ENCODE data around the gene CLUH.
"Not testable (repeated sequence)": the region's sequence is repeated elsewhere in the genome, so short reads cannot be mapped to it uniquely, and the experiment has no call there.

Gene CLUH

DNA sequence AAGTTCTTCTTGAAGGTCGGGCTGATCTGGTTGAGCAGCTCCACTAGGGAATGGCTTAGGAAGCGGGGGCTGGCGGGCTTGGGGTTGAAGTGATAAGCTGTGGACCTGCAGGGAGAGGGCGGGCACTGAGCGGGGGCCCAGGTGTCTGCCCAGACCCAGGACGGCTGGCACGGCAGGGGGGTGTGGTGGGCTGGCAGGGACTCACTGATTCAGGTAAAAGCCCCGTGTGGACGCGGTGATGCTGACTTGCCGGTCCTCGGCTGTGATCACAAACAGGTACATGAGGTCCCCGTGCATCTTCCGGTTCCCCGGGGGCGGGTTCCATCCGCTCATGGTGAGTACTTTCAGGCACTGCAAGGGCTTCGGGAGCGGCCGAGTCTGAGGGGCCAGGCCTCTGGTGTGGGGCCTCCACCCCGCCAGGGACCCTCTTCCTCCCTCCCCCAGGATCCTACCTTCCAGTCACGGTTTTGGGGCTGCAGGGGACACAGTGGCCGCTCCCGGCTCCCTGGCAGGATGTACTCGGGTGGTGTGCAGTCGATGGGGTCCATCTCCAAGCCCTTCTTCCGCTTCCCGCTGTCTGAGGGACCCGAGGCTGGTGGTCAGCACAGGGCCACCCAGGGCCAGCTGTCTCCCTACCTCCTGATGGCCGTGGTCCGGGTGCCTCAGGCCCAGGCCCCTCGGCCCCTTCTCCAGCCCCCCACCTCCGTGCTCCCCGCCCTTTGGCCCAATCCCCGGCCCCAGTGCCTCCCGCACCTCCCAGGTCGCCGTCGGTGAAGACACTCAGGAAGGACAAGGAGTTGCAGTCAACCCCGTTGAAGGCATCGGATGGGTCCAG is 10.2 kb downstream of the CLUH start:
- no peak for DNase-seq

DNA sequence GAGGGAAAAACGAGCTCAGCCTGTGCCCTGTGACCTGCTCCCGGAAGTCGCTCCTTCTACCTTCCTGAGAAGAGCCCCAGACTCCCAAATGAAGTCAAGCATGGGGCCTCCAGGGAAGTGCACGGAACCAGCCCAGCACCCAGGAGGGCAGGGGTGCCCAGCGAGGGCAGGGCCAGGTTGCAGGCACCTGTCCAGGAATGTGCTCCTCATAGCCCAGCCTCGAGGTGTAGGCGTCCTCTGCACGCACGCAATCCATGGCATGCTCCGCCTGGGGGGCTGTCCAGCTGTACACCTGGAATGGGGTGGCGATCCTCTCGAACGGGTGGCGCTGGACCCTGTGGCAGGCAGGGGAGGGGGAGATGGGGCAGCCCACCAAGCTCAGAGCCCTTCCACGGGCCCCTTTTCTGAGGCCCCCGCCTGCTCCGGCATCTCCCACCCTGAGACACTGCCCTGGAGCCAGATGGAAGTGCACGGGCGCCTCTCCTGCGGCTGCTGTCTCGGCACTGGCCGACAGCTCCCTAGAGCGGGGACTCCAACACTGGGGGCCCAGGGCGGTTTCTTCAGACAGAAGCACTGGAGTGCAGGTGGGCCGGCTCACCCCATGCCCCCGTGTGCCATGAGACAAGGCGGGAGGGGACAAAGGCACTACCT is 10.9 kb downstream of the CLUH start:
- no peak for DNase-seq

DNA sequence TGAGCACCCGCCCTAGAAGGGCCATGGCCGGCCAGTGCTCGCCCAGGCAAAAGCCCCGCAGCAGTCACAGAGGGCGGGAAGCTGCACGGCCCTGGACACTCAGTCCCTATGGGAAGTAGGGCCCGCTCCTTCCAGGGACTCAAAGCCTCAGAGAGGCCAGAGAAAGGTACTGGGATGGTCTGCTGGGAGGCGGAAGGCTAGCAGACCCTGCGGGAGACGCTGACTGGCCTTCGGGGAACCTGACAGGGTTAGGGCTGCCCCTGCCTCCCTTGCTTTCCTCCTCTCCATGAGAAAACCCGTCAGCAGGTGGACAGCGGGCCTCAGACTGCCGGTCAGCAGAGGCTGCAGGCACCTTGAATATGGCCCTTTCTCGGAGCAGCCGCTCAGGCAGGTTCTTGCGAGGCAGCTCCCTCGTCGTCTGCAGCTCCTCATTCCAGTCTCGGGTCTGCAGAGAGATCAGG is 11.5 kb downstream of the CLUH start:
- DNase-seq, result no peak

DNA sequence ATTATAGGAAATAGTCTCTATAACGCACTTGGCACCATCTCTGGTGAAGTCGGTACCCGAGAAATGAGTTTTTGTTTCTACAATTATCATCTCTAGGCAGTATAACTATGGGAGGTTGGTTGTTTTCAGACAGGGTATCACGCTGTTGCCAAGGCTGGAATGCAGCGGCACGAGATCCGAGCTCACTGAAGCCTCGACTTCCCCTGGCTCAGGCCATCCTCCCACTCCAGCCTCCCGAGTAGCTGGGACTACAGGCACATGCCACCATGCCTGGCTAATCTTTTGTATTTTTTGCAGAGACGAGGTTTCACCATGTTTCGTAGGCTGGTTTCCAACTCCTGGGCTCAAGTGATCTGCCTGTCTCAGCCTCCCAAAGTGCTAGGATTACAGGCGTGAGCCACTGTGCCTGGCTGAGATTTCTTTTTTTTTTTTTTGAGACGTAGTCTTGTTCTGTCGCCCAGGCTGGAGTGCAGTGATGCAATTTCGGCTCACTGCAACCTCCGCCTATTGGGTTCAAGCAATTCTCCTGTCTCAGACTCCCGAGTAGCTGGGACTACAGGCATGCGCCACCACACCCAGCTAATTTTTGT is 12.3 kb downstream of the CLUH start:
- DNase-seq, result not testable (repeated sequence)

DNA sequence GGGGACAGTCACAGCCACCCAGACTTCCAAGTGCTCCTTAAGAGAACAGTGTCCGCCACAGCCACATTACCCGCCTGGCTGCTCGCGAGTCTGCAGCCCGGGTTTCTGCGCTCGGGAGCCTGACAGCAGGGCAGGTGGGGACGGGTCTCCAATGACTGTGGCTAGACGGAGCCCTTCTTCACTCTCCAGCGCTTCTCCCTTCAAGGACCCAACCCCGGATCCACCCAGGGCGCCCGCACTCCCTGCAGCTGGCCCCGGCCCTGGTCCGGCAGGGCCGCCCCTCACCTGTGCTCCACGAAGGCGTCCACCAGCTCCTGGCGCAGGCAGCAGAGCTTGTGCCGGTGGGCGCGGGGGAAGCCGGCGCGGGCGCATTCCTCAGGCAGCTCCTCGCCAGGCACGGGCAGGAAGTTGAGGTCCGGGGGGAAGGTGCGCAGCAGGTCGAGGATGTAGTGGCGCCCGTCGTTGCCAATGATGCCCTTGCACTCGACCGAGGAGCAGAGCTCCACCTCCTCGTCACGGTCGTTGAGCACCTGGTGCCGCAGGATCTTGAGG is 13.9 kb downstream of the CLUH start:
- DNase-seq, result no peak

DNA sequence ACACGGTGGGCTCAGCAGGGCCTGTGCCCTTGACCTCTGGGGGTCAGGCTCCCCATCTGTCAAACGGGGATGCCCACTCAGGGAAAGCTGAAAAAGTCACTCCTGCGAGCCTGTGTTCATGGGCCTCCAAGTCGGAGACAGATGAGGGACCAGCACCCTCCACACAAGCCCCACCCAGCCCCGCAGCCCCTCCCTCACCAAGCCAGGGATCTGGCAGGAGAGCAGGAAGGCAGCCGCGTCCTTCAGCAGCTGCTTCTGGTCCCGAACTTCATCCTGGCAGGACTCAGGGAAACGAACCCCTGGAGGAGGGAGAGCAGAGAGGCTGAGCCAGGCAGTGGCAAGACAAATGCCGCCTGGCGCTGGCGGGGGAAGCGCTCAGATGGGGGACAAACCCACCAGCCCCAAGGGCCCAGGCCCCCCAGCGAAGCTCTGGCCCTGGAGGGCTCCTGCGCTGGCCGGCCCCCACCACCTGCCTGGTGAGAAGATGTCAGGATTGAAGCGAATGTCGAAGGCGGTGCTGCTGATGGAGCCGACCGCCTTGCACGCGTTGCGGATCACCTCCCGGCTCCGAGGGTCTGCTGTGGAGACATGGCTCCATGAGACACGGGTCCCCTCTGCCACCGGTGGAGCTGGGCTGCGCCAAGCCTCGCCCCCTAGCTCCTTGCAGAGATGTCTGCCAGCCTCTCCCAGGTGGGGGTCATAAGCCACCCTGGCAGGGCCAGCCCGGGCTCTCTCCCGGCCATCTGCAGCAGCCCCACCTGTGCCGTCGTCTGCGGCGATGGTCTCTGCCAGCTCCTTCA is 15.4 kb downstream of the CLUH start:
- DNase-seq, result no peak

DNA sequence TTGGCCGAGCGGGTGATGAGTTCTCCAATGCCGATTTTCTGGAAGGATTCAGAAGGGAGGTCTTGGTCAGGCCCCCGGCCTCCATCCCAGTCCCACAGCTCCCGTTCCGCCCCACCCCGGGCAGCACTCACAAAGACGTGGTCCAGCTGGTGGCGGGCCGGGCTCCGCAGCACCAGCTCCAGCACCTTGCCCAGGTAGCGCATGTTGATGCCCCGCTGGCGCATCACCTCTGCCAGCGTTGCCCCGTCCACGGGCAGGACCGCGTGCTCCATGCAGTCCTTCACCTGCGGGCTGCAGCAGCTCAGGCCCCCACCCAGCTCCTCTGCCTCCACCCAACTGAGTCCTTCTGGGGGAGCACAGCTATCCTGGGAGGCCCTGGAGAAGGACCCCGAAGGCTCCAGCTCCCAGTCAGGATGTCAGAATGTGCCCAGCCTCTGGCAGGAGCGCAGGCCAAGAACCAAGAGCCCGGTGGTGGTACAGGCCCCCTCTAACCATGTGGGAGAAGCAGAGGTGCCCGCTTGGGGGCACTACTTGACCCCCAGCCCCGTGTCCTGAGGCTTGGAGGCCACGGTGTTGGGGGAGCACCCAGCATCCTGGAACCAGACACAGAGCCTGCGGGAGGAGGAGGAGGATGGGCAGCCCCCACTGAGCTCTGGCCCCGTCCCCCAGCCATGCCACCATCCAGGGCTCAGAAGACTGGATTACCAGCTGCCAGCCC is 16.2 kb downstream of the CLUH start:
- no peak for DNase-seq

DNA sequence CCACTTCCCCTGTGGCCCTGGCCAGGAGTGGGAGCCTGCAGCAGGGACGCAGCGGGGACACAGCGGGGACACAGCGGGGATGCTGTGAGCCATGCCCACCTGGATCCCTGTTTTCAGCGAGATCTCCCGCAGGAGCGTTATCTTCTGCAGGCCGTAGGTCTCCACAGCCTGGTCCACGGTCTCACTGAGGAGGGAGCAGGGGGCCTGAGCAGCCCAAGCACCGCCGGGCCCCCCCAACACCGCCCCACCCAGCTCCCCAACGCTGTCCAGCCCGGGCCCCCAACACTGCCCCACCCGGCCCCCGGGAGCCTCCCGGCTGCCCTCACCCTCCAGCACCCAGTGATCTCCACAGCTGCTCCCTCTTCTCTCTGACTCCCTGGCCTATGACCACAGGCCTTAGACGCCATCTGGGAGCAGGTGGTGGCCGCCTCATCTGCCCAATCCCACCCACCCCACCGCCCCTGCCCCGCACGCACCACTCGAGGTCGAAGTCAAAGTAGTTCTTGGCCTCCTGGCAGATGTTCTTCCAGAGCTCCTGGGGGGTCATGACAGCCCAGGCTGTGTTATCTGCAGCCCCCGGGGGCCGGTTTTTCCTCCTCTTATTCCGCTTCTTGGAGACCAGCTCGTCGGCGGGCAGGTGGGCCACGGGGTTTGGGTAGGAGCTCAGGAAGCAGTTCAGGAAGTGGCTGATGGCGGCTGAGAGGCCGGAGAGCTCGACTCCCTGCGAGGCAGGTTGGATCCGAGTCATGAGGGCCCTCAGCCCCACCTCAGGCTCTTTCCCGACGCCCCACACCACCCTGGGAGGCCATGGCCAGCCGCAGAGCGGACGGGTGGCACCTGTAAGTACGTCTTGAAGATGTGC is 17.0 kb downstream of the CLUH start:
- DNase-seq, result no peak

DNA sequence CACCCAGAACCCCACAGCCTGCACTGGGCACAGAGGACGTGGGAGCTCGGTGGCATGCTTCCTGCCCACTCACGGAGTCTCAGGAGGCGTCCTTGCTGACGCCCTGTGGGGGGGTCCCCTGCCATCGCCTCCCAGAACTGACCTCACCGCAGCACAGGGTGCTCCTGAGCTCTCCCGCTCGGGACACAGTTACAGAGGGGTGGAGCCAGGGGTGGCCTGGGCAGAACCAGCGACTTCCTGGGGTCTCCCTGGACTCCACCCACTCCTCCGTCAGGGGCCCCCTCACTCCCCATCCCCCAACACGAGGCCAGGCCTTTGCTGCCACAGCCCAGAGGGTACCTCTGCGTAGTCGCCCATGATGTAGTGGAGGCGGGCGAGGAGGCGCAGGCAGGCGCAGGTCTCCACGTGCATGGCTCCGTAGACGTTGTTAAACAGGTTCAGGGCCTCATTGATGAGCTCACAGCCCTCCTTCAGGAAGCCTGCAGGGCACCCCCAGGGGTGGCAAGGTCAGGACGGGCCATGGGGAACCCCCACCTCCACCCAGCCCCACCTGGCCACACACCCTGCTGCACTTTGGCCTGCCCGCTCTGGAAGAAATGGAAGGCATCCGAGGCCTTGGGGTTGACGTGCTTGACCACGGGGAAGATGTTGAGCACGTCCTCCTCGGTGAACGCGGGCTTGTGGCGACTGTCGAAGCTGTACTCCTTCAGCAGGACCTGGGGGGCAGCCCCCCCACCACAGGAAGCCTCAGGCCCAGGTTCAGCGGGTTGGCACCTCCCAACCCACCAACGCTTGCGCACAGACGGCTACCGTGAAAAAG is 17.8 kb downstream of the CLUH start:
- no peak for DNase-seq

DNA sequence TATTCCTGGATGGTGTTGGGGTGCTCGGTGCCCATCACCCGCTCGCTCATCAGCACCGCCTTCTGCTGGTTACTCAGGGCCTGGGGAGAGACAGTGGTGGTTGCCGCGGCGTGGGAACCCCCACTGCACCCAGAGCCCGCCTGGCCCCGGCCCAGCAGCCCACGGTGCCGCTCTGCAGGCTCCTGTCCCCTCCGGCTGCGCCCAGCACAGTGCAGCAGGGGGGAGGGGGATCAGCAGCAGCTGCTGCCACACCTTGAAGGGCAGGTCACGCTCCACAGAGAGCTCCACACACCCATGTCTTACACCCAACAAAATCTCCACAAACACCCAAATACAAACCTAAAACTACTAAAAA is 18.8 kb downstream of the CLUH start:
- no peak for DNase-seq

DNA sequence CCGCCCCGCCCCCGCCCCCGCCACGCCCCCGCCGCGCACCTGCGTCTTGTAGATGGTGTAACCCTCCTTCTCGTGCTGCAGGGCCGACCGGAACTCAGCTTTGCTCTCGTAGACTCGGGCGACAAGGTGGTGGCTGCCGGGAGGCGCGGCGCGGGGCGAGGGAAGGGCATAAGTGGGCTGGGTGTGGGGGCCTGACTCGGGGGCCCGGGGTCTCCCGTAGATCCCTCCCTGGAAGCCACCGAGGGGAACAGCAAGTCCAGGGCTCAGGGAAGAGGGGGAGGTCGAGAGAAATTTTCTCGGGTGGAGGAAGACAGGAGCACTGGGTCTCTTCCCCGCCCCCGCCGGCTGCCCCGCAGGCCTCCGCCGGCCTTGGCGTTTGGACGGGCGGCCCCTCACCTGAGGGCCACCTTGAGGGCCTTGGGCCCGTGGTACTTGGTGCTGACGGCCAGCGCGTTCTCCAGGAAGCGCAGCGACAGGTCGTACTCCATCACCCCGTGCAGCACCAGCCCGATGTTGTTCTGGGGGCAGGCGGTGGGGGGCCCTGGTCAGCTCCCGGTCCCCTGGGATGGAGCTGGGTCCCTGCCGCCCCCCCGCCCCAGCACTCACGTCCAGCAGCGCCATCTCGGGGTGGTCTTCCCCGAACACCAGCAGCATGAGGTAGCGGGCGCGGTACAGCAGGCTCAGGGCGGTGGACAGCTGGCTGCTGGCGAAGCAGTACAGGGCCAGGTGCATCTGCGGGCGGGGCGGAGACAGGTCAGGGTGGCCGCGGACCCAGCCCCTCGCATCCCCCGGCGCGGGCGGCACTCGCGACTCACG is 19.4 kb downstream of the CLUH start:
- no peak for DNase-seq

DNA sequence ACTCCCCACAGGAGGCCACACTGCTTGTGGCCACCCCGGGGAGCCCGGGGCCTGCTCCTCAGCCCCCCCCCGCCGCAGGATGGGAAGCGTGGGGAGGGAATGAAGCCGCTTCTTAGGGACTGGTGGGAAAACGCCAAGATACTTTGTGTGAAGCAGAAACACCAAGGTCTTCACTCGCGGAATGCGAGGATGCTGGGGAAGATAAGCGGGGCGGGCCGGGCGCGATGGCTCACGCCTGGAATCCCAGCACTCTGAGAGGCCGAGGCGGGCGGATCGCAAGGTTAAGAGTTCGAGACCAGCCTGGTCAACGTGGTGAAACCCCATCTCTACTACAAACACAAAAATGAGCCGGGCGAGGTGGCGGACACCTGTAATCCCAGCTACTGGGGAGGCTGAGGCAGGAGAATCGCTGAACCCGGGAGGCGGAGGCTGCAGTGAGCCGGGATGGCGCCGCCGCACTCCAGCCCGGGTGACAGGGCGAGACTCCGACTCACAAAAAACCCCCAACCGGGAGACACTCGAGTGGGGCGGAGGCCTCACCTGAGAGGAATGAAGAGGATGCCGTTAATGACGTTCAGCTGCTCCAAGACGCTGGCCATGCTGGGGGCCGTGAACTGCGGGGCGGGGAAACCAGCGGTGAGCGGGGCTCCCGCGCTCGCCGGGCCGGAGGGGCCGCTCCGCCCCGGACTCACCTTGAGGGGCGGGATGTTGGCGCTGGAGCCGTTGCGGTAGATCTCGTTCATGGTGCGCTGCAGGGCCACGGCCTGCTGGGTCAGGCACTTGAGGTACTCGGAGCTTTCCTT is 20.3 kb downstream of the CLUH start:
- no peak for DNase-seq

DNA sequence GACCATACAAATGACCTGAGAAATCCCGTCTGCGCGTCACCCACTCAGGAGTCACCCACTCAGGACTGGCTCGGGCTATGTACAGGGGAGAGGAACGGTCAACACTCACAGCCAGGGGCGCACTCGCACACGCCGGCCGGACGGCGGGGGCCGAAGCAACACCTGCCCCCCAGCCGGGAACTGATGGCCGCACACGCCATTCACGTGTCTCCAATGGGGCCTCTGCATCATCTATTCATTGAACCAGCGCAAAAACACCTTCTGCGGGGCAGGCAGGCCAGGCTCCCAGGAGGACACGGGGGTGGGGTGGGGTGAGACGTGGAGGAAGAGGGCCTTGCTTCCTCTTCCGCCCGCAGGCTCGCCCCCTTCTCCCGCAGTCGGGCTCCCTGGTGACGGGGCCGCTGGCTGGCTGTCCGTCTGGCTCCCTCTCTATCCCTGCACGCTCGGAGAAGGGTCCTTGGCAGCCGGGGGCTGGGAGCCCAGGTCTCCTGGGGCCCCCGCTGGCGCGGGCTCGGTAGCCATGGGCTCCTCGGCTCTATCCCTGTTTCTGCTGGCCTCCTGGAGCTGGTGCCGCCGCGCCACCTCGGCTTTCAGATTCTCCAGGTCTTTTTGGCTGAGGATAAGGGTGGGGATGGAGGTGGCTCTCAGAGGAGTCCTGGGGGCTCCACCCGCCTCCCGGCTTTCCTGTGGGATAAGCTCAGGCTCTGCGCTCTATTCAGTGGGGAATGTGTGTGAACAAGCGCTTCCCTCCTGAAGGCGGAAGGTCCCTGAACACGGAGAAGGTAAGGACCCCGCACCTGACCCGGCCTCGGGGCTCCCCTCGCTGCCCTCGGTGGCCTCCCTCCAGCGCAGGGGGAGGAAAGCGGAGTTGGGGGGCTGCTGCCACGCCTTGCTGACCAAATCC is 21.1 kb downstream of the CLUH start:
- DNase-seq, result no peak

DNA sequence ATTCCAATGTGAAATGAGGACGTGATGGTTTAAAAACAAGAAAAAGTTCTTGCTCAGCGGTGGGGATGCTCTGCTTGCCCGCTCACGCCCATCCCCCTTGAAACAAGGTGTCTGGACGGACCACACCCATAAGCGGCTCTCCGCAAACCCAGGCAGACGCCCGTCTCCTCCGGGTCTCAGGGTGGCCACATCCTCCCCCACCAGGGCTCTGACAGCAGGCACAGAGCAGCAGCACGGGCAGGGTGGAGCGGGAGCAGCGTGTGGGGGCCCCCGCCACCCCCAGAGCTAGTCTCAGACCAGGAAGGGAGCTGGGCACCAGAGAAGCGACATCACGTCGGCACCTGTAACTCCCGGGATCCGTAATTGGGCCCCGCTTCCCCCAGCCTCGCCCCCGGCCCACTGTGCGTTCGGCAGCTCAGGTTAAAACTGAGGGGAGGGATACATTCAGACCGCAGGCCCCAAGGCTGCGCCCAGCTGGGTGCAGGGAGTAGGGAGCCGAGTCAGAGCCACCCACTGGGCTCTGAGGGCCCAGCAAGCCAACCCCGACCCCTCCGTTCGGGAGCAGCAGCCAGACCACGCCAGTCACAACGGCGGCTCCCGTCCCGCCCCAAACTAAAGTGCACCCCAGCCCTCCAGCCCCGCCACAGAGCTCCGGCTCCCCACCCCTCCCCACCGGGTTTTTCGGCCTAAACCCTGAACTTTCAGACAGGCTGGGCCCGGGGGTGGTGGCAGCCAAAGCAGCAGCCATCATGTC is 22.0 kb downstream of the CLUH start:
- DNase-seq, result no peak

DNA sequence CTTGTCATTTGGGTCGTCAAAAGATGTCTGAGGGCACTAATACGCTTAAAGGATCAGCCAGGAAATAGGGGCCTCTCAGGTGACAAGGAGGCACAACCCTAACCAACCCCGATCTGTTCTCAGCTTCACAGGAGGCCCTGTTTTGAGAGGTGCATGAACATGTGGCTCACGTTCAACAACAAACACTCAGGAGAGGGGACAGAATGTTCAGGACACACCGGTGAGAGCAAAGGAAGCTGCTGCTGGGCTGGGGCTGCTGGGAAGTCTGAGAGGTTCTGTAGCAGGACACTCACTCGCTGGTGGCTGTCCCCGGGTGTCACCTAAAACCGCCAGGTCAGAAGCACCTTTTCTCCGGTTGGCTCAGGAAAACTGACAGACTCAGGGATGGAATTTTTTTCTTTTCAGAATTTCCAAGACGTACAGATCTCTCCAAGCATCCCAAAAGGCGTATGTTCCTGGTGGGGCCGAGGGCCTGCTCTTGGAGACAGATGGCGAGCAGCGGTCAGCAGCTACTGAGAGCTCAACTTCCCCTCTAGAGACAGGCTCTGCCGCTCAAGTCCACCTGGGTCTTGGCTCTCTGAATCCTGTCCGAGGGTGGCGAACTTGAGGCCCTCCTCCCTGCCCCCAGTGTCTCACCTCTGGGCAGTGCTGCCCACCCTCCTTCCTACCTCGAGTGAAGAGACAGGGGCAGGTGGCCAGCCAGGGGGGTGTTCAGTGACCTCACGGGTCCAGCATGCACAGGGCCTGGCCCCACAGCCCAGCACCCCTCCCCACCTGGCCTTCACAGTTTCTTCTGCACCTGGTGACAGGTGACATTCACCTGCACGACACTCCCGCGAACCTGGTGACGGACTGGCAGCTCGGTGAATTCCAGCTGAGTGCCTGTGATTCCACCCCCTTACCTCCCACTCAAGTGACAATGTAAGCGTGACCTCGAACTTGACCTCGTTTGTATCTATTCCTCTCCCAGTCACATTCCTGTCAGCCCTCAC is 22.9 kb downstream of the CLUH start:
- DNase-seq, result no peak

DNA sequence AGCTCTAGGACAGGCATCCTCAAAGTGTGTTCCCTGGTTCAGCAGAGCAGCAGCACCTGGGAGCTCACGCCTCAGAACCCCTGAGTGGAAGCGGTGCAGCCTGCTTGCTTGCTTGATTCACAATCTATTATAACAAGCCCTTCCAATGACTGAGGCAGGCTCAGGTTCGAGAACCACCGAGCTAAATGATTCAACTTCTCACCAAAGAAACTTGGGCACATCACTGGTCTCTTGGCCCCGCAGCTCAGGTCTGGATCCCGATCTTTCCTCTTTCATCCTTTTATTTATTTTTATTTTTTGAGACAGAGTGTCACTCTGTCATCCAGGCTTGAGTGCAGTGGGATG is 24.5 kb downstream of the CLUH start:
- DNase-seq, result no peak
